Ectodermal cell (in vitro differentiated cells): ENCODE measurements around the gene USB1.

ENCODE experiments used
- H3K27ac ChIP-seq: 2 replicates; pipeline ENCODE4 v1.7.0; 2013; ENCODE audit warnings: mild to moderate bottlenecking, low read depth, low read length; ENCODE audit not compliant: insufficient read depth, poor library complexity, severe bottlenecking
- H3K27me3 ChIP-seq: 2 replicates; pipeline ENCODE4 v1.7.0; 2013; ENCODE audit warnings: mild to moderate bottlenecking, low read length; ENCODE audit not compliant: insufficient read depth, control insufficient read depth, poor library complexity, severe bottlenecking
- H3K36me3 ChIP-seq: one replicate; pipeline ENCODE4 v1.7.0; 2013; ENCODE audit warnings: low read length; ENCODE audit not compliant: control insufficient read depth, insufficient read depth
- H3K4me1 ChIP-seq: one replicate; pipeline ENCODE4 v1.7.0; 2013; ENCODE audit warnings: low read length; ENCODE audit not compliant: control insufficient read depth, insufficient read depth
- H3K4me3 ChIP-seq: 2 replicates; pipeline ENCODE4 v1.7.0; 2013; ENCODE audit warnings: low read depth, low read length, control low read depth; ENCODE audit not compliant: insufficient read depth
- H3K9me3 ChIP-seq: 2 replicates; pipeline ENCODE4 v1.7.0; 2013; ENCODE audit warnings: mild to moderate bottlenecking, low read length, moderate library complexity; ENCODE audit not compliant: control insufficient read depth
- WGBS, 2 experiments: methylation state at CpG; one replicate each; pipeline ENCODE4 v1.1.7; 2013; ENCODE audit warnings: missing lambda C conversion rate in 2 of 2; 5-methylcytosine and 5-hydroxymethylcytosine counted together

USB1 gene

GRCh38 chr16:57959804-57960203 is 41.4 kb upstream of the USB1 start:
- Histone ChIP-seq H3K27ac (no peak overlapping the region), H3K4me1 (no peaks in the 10 kb centered on the region), H3K27me3 (no peaks in the 10 kb centered on the region), H3K4me3 (no peak overlapping the region), H3K36me3 (no peaks in the 10 kb centered on the region), H3K9me3 (no peaks in the 10 kb centered on the region)
- WGBS, 2 experiments, result 83 to 85% methylated on average over 11 of the region's 11 CpGs

- 82 to 85% methylated on average over 9 to 10 of the region's 10 CpGs for WGBS, 2 experiments
- no peaks in the 10 kb centered on the region for H3K36me3 ChIP-seq
- H3K4me3 ChIP-seq, result no peak overlapping the region
- H3K27me3 ChIP-seq, result no peaks in the 10 kb centered on the region
- H3K9me3 ChIP-seq, result no peaks in the 10 kb centered on the region
- H3K4me1 ChIP-seq, result no peaks in the 10 kb centered on the region
- no peak overlapping the region for H3K27ac ChIP-seq
These were observed 40.9 kb upstream of the USB1 start for GRCh38 chr16:57960310-57960709.

- Histone ChIP-seq H3K4me3 (no peak overlapping the region), H3K27me3 (no peaks in the 10 kb centered on the region), H3K36me3 (no peaks in the 10 kb centered on the region), H3K4me1 (no peaks in the 10 kb centered on the region), H3K27ac (no peak overlapping the region), H3K9me3 (no peaks in the 10 kb centered on the region)
- 86 to 87% methylated on average over 7 of the region's 7 CpGs for WGBS, 2 experiments
These were observed 40.3 kb upstream of the USB1 start for GRCh38 chr16:57960826-57961472.

- WGBS, 2 experiments, result 85 to 89% methylated on average over 2 of the region's 2 CpGs
- Histone ChIP-seq H3K36me3 (no peaks in the 10 kb centered on the region), H3K27me3 (no peaks in the 10 kb centered on the region), H3K9me3 (no peaks in the 10 kb centered on the region), H3K4me3 (no peak overlapping the region), H3K4me1 (no peaks in the 10 kb centered on the region), H3K27ac (no peak overlapping the region)
These were observed 39.7 kb upstream of the USB1 start for GRCh38 chr16:57961538-57961937.

GRCh38 chr16:57962046-57962445 is 39.2 kb upstream of the USB1 start:
- Histone ChIP-seq H3K4me1 (no peaks in the 10 kb centered on the region), H3K9me3 (no peaks in the 10 kb centered on the region), H3K4me3 (no peak overlapping the region), H3K27ac (no peak overlapping the region), H3K27me3 (no peaks in the 10 kb centered on the region), H3K36me3 (no peaks in the 10 kb centered on the region)
- WGBS, 2 experiments, result 87% methylated on average over 5 of the region's 5 CpGs

GRCh38 chr16:57962756-57963155 is 38.5 kb upstream of the USB1 start:
- H3K9me3 ChIP-seq, result no peaks in the 10 kb centered on the region
- no peak overlapping the region for H3K27ac ChIP-seq
- H3K27me3 ChIP-seq, result no peaks in the 10 kb centered on the region
- 75 to 79% methylated on average over 9 of the region's 9 CpGs for WGBS, 2 experiments
- H3K36me3 ChIP-seq, result no peaks in the 10 kb centered on the region
- no peak overlapping the region for H3K4me3 ChIP-seq
- H3K4me1 ChIP-seq, result no peaks in the 10 kb centered on the region

- no peaks in the 10 kb centered on the region for H3K4me1 ChIP-seq
- no peak overlapping the region for H3K4me3 ChIP-seq
- no peaks in the 10 kb centered on the region for H3K27me3 ChIP-seq
- H3K36me3 ChIP-seq, result no peaks in the 10 kb centered on the region
- no peaks in the 10 kb centered on the region for H3K9me3 ChIP-seq
- no peak overlapping the region for H3K27ac ChIP-seq
- 80 to 84% methylated on average over 10 of the region's 10 CpGs for WGBS, 2 experiments
These were observed 37.0 kb upstream of the USB1 start for GRCh38 chr16:57964157-57964700.

- Histone ChIP-seq H3K9me3 (no peaks in the 10 kb centered on the region), H3K36me3 (no peaks in the 10 kb centered on the region), H3K4me1 (no peaks in the 10 kb centered on the region), H3K27ac (no peak overlapping the region), H3K4me3 (no peak overlapping the region), H3K27me3 (no peaks in the 10 kb centered on the region)
- WGBS, 2 experiments, result 84 to 88% methylated on average over 3 to 4 of the region's 4 CpGs
These were observed 34.9 kb upstream of the USB1 start for GRCh38 chr16:57966204-57966771.

- 92% methylated on average over 9 of the region's 9 CpGs for WGBS, 2 experiments
- H3K4me3 ChIP-seq, result no peak overlapping the region
- H3K27me3 ChIP-seq, result no peaks in the 10 kb centered on the region
- H3K9me3 ChIP-seq, result no peaks in the 10 kb centered on the region
- no peaks in the 10 kb centered on the region for H3K4me1 ChIP-seq
- H3K36me3 ChIP-seq, result no peaks in the 10 kb centered on the region
- H3K27ac ChIP-seq, result no peak overlapping the region
These were observed 34.2 kb upstream of the USB1 start for GRCh38 chr16:57966986-57967385.

- no peak overlapping the region for H3K4me3 ChIP-seq
- H3K27me3 ChIP-seq, result no peaks in the 10 kb centered on the region
- H3K9me3 ChIP-seq, result no peaks in the 10 kb centered on the region
- no peaks in the 10 kb centered on the region for H3K36me3 ChIP-seq
- H3K4me1 ChIP-seq, result no peaks in the 10 kb centered on the region
- H3K27ac ChIP-seq, result no peak overlapping the region
These were observed 33.3 kb upstream of the USB1 start for GRCh38 chr16:57967916-57968315.
